Ascending aorta (tissue), 2 donors: ENCODE data around the gene KIF2A. TPM values are rescaled to one million over a fixed set of nuclear protein-coding genes. Genes with fewer than 3 reads are reported as not detected.

Experiments used
- DNase-seq, 2 donors: peaks; one replicate each; pipeline ENCODE4 v3.0.0-alpha.2; 2019; ENCODE audit warnings: low spot score in 2 of 2
- H3K27ac ChIP-seq, 2 donors: fragments of 200-600 bp; sonication (generic); one replicate each; pipeline ENCODE4 v1.5.1; 2016 to 2017; ENCODE audit warnings: mild to moderate bottlenecking in 1 of 2
- H3K27me3 ChIP-seq: fragments of 200-600 bp; sonication (generic); one replicate; pipeline ENCODE4 v1.5.1; 2017
- H3K36me3 ChIP-seq, 2 donors: fragments of 200-600 bp; sonication (generic); one replicate each; pipeline ENCODE4 v1.5.1; 2016
- H3K4me1 ChIP-seq, 2 donors: fragments of 200-600 bp; sonication (generic); one replicate each; pipeline ENCODE4 v1.5.1; 2016 to 2017; ENCODE audit warnings: mild to moderate bottlenecking in 1 of 2
- H3K4me3 ChIP-seq, 2 donors: fragments of 200-600 bp; sonication (generic); one replicate each; pipeline ENCODE4 v1.5.1; 2016 to 2017; ENCODE audit warnings: mild to moderate bottlenecking in 1 of 2
- H3K9me3 ChIP-seq, 2 donors: fragments of 200-600 bp; sonication (generic); one replicate each; pipeline ENCODE4 v1.5.1; 2016
- intact Hi-C: fragments of 100-400 bp; cut with DNase I; formaldehyde crosslinking; loops from one replicate; pipeline ENCODE4 v1.15.1; 2023
- total RNA-seq: library from RNA; depleted of rRNA; stranded (reverse); fragments of >200 nt; gene quantifications from one replicate; pipeline ENCODE4 v1.1.0, GENCODE V29; 2016
- TF ChIP-seq, protein P1 (sequence below), 3 experiments: fragments of 200-600 bp in 2 of 3; fragments of 450-650 bp in 1 of 3; sonication (generic) in 2 of 3; IDR thresholded peaks; one replicate each; pipeline ENCODE4 v1.5.1; 2016 to 2019; ENCODE audit warnings: antibody characterized with exemption in 3 of 3, mild to moderate bottlenecking in 1 of 3, moderate library complexity in 1 of 3

The KIF2A gene
- total RNA-seq, 1 donor from 2014 or later, result 19.8 TPM

DNA sequence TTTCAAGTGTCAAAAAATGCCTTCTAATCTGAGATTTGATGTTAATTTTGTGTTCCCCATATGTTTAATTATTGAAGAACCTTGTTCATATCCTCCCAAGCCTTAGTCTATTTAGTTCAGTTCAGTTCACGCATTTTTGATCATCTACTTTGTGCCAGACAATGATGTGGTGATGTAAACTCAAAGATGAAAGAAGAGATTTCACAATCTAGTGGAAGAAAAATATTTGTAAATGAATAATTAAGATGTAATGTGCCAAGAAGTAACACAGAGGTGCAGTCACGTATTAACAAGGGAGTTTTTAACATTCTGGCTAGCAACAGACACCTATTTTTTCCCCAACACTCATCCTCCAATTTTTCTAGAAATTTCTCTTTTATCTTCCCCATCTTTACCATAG is 22.1 kb upstream of the KIF2A start:
- H3K9me3 ChIP-seq, result no peaks in the 10 kb centered on the region
- no peaks in the 10 kb centered on the region for H3K27me3 ChIP-seq
- TF ChIP-seq, protein P1, sequence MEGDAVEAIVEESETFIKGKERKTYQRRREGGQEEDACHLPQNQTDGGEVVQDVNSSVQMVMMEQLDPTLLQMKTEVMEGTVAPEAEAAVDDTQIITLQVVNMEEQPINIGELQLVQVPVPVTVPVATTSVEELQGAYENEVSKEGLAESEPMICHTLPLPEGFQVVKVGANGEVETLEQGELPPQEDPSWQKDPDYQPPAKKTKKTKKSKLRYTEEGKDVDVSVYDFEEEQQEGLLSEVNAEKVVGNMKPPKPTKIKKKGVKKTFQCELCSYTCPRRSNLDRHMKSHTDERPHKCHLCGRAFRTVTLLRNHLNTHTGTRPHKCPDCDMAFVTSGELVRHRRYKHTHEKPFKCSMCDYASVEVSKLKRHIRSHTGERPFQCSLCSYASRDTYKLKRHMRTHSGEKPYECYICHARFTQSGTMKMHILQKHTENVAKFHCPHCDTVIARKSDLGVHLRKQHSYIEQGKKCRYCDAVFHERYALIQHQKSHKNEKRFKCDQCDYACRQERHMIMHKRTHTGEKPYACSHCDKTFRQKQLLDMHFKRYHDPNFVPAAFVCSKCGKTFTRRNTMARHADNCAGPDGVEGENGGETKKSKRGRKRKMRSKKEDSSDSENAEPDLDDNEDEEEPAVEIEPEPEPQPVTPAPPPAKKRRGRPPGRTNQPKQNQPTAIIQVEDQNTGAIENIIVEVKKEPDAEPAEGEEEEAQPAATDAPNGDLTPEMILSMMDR (IDR thresholded peaks at IDR 0.05), result no peak
- H3K36me3 ChIP-seq, result no peaks in the 10 kb centered on the region
- no peak overlapping the region for H3K27ac ChIP-seq
- no peak overlapping the region for H3K4me3 ChIP-seq
- intact Hi-C loops, result no loop called here
- no peak for DNase-seq
- no peaks in the 10 kb centered on the region for H3K4me1 ChIP-seq

DNA sequence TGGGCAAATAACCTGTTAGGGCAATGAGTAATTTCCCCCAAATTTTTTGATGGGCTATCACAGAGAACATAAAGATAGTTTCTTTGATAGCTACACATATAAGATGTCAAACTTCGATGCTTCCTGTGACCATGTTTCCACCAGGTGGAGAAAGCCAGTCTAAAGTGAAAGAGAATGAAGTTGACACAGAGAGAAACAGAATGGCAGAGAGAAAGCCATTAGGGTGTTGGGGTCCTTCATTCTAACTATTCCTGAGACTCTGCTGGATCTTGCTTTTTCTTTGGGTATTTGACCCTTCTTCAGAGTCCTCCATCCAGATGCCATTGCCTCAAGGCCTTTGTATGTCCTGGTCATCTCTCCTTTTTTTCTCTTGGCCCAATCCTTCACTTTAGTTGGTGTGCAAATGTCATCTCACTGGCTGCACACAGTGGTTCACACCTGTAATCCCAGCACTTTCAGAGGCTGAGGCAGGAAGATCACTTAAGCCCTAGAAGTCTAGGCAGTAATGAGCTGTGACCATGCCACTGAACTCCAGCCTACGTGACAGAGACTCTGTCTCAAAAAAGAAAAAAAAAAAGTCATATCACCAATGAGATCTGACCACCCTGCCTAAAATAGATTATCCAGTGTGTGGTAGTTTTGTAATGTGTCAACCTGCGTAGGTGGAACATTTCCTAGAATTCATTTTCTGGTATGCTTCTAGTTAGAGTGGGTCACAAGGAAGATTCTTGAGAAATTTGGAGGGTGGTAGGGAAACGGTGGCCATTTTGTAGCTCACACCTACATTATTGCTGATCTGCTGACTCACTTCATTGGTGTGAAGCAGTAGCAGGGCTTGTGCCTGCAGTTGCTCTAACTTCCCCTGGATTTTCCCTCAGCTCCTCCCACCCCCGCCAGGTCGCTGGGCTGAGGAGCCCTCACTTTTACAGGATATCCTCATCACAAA is 20.8 kb upstream of the KIF2A start:
- intact Hi-C loops, result no loop called here
- Histone ChIP-seq H3K27ac (no peak overlapping the region), H3K9me3 (no peaks in the 10 kb centered on the region), H3K27me3 (no peaks in the 10 kb centered on the region), H3K4me1 (no peaks in the 10 kb centered on the region), H3K36me3 (no peaks in the 10 kb centered on the region), H3K4me3 (no peak overlapping the region)
- TF ChIP-seq, protein P1 (IDR thresholded peaks at IDR 0.05), result no peak
- DNase-seq, result no peak

DNA sequence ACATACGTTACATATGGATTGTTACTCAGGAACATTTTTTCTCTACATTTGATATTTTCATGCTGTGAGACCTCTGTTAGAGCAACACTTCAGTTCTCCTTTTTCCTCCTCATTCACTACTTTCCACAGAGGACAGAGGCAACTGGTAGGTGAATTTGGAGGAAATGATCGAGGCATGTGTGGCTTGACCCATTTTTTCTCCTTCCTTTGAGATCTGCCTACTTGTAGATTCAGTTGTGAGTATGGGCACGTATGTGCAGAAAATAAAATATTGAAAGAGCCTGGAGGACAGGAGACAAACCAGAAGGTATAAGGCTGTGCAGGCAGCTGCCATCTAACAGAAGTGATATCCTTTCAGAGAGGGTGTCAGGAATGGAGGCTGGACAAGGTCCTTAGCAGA is 19.2 kb upstream of the KIF2A start:
- H3K27me3 ChIP-seq, result no peaks in the 10 kb centered on the region
- no peaks in the 10 kb centered on the region for H3K4me1 ChIP-seq
- DNase-seq, result no peak
- H3K36me3 ChIP-seq, result no peaks in the 10 kb centered on the region
- TF ChIP-seq, protein P1 (IDR thresholded peaks at IDR 0.05), result no peak
- H3K9me3 ChIP-seq, result no peaks in the 10 kb centered on the region
- H3K4me3 ChIP-seq, result no peak overlapping the region
- intact Hi-C loops, result no loop called here
- no peak overlapping the region for H3K27ac ChIP-seq

DNA sequence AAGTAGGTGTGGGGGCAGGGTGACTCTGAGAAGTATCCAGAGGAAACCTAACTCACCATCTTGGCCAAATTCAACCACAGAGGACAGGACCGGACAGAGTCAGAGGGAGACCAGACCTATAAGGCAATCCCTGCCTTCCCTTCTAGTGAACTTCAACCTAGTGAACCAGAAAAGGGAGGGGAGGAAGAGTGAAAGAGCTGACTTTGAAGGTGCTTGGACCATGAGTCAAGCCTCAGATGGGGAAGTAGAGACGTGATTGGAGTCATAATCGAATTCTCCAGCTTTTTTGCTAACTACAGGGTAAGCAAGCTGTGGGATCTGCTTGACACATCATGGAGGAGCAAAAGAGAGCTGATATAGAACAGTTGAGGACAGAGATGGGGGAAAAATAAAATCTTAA is 18.8 kb upstream of the KIF2A start:
- Histone ChIP-seq H3K27ac (no peak overlapping the region), H3K4me3 (no peak overlapping the region), H3K4me1 (no peaks in the 10 kb centered on the region), H3K36me3 (no peaks in the 10 kb centered on the region), H3K9me3 (no peaks in the 10 kb centered on the region), H3K27me3 (no peaks in the 10 kb centered on the region)
- intact Hi-C loops, result no loop called here
- DNase-seq, result no peak
- TF ChIP-seq, protein P1 (IDR thresholded peaks at IDR 0.05), result no peak

DNA sequence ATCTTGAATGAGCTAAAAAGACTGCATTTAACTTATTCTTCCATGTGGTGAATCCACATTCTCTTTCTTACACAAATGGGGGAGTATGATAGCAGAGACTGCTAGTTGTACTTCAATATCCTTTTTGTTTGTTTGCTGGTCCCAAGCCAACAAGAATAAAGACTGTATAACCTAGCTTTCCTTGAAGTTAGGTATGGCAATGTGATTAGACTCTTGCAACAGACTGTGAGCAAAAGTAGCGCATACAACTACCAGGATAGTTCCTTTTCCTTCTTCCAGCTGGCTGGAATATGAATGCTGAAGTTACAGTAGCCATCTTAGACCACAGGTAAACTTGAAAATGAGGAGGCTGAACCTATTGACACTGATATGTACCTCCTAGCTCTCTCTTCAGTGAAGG is 17.9 kb upstream of the KIF2A start:
- DNase-seq, result no peak
- no peaks in the 10 kb centered on the region for H3K4me1 ChIP-seq
- no peaks in the 10 kb centered on the region for H3K36me3 ChIP-seq
- no peak overlapping the region for H3K27ac ChIP-seq
- H3K27me3 ChIP-seq, result no peaks in the 10 kb centered on the region
- TF ChIP-seq, protein P1 (IDR thresholded peaks at IDR 0.05), result no peak
- intact Hi-C loops, result no loop called here
- H3K4me3 ChIP-seq, result no peak overlapping the region
- no peaks in the 10 kb centered on the region for H3K9me3 ChIP-seq
